ENCODE results near the gene ZNF555. TPM values are rescaled to one million over a fixed set of nuclear protein-coding genes. Genes with fewer than 3 reads are reported as not detected.
A peak's percentile ranks its signal among the peaks of the same experiment; 100 is the strongest.

The ZNF555 gene
- total and polyA plus RNA-seq, 2 of the 13 experiments (the other 11 are each of a cell fraction or from before 2014, with no cell fraction given): 5.0 to 8.0 TPM

DNA sequence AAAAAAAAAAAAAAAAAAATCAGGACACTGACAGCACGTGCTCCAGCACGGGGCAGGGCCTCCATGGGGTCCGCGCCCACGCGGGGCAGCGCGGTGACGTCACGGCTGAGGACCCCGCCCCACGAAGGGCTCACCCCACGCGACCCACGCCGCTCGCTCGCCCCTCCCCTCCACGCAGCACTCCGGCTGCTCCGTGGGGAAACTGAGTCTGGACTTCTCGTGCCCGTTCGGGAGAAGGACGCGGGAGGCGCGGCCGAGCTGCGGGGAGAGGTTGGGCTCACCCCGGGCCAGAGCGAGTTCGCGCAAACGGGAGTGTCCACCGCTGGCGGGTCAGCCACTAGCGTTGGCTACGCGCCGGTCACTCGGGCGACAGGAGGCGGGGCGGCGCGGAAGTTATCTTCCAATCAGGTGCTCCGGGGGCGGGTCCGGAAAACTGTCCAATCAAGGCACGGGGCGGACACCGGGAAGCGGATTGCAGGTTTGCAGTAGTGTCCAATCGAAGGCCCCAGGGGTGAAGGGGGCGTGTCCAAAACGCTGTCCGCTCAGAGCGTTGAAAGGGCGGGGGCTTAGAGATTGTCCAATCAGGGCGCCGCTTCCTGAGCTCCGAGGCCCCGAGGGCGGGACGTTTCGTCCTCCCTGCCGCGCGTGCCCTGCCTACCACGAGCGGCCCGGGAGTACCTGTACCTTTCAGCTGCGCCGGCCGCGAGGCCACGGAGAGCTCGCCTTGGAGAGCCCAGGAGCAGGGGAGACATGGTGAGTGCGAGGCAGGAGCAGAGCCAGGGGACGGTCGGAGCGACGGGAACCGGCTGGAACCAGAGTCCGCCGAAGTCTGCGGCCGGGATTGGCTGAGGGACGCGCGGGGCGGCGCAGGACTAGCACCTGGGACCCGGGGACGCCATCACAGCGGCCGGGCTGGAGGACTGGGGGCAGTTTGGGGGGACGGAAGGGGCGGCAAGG, 59.3 kb downstream of the ZNF555 start, which contains the start of gene ZNF57 (continued):
- TF ChIP-seq, protein P1, sequence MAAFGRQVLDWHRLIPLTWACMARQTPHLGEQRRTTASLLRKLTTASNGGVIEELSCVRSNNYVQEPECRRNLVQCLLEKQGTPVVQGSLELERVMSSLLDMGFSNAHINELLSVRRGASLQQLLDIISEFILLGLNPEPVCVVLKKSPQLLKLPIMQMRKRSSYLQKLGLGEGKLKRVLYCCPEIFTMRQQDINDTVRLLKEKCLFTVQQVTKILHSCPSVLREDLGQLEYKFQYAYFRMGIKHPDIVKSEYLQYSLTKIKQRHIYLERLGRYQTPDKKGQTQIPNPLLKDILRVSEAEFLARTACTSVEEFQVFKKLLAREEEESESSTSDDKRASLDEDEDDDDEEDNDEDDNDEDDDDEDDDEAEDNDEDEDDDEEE (CRISPR knock-in tag; IDR thresholded peaks at IDR 0.05): no peak
- TF ChIP-seq ARID4A (CRISPR knock-in tag; IDR thresholded peaks at IDR 0.05; ENCODE audit: borderline replicate concordance) (peak; percentile 84), PAX8 (CRISPR knock-in tag; IDR thresholded peaks at IDR 0.05; ENCODE audit: borderline replicate concordance) (no peak), ZNF33A (CRISPR knock-in tag; IDR thresholded peaks at IDR 0.05; ENCODE audit: borderline replicate concordance) (no peak), ZNF678 (CRISPR knock-in tag; IDR thresholded peaks at IDR 0.05) (no peak), ZBTB2 (CRISPR knock-in tag; IDR thresholded peaks at IDR 0.05; ENCODE audit: low read depth) (no peak), NBN (conservative IDR thresholded peaks at IDR 0.05) (no peak), ETV6 (CRISPR knock-in tag; conservative IDR thresholded peaks at IDR 0.05) (no peak), ZNF644 (CRISPR knock-in tag; IDR thresholded peaks at IDR 0.05; ENCODE audit: low read depth) (no peak), TFAP4 (IDR thresholded peaks at IDR 0.05; ENCODE audit: borderline replicate concordance, low read depth) (peak; percentile 53; the same call in 1 of the 2 replicates), ZNF570 (CRISPR knock-in tag; IDR thresholded peaks at IDR 0.05; ENCODE audit: borderline replicate concordance) (no peak), JDP2 (CRISPR knock-in tag; IDR thresholded peaks at IDR 0.05; ENCODE audit: borderline replicate concordance) (no peak), HDAC2 (CRISPR knock-in tag; IDR thresholded peaks at IDR 0.05) (peak; percentile 34; the same call in 1 of the 2 replicates), ZNF230 (CRISPR knock-in tag; IDR thresholded peaks at IDR 0.05) (no peak)
- TF ChIP-seq, protein P2, sequence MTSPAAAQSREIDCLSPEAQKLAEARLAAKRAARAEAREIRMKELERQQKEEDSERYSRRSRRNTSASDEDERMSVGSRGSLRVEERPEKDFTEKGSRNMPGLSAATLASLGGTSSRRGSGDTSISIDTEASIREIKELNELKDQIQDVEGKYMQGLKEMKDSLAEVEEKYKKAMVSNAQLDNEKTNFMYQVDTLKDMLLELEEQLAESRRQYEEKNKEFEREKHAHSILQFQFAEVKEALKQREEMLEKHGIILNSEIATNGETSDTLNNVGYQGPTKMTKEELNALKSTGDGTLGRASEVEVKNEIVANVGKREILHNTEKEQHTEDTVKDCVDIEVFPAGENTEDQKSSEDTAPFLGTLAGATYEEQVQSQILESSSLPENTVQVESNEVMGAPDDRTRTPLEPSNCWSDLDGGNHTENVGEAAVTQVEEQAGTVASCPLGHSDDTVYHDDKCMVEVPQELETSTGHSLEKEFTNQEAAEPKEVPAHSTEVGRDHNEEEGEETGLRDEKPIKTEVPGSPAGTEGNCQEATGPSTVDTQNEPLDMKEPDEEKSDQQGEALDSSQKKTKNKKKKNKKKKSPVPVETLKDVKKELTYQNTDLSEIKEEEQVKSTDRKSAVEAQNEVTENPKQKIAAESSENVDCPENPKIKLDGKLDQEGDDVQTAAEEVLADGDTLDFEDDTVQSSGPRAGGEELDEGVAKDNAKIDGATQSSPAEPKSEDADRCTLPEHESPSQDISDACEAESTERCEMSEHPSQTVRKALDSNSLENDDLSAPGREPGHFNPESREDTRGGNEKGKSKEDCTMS (CRISPR knock-in tag; conservative IDR thresholded peaks at IDR 0.05): no peak
- TF ChIP-seq, protein P3, sequence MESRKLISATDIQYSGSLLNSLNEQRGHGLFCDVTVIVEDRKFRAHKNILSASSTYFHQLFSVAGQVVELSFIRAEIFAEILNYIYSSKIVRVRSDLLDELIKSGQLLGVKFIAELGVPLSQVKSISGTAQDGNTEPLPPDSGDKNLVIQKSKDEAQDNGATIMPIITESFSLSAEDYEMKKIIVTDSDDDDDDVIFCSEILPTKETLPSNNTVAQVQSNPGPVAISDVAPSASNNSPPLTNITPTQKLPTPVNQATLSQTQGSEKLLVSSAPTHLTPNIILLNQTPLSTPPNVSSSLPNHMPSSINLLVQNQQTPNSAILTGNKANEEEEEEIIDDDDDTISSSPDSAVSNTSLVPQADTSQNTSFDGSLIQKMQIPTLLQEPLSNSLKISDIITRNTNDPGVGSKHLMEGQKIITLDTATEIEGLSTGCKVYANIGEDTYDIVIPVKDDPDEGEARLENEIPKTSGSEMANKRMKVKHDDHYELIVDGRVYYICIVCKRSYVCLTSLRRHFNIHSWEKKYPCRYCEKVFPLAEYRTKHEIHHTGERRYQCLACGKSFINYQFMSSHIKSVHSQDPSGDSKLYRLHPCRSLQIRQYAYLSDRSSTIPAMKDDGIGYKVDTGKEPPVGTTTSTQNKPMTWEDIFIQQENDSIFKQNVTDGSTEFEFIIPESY (CRISPR knock-in tag; IDR thresholded peaks at IDR 0.05): peak; percentile 49
